ENCODE data around the gene IRS1. TPM values are rescaled to one million over a fixed set of nuclear protein-coding genes. Genes with fewer than 3 reads are reported as not detected.

Gene IRS1
- total RNA-seq, 4 donors from 2014 or later: 18.4 to 40.7 (median 28.1) TPM

DNA sequence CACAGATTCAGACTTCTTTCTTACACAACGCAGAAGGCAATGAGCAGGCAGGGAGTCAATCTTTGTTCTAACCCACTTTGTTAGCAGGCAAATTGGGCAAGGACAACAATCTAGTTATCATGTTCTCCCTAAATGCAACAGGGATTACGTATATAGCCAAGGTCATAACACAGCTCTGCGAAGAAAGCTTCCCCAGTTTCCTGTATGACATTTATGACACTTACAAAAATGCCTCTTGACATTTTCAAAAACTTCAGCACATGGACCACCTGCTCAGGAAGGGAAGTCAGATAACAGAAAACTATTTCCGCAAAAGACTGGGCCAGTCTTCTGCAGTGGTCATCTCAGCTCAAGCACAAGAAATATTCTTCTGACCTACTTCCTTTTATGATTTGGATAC, 106.1 kb downstream of the IRS1 start:
- 84% methylated on average over 4 of the region's 4 CpGs for WGBS
- H3K4me1 ChIP-seq: no peaks in the 10 kb centered on the region
- no peaks in the 10 kb centered on the region for H3K27me3 ChIP-seq
- H3K9me3 ChIP-seq: no peaks in the 10 kb centered on the region
- DNase-seq (ENCODE audit: low spot score in 2 of 2): no peak
- TF ChIP-seq, protein P1, sequence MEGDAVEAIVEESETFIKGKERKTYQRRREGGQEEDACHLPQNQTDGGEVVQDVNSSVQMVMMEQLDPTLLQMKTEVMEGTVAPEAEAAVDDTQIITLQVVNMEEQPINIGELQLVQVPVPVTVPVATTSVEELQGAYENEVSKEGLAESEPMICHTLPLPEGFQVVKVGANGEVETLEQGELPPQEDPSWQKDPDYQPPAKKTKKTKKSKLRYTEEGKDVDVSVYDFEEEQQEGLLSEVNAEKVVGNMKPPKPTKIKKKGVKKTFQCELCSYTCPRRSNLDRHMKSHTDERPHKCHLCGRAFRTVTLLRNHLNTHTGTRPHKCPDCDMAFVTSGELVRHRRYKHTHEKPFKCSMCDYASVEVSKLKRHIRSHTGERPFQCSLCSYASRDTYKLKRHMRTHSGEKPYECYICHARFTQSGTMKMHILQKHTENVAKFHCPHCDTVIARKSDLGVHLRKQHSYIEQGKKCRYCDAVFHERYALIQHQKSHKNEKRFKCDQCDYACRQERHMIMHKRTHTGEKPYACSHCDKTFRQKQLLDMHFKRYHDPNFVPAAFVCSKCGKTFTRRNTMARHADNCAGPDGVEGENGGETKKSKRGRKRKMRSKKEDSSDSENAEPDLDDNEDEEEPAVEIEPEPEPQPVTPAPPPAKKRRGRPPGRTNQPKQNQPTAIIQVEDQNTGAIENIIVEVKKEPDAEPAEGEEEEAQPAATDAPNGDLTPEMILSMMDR (IDR thresholded peaks at IDR 0.05): no peak
- TF ChIP-seq EP300 (IDR thresholded peaks at IDR 0.05): no peak
- no peaks in the 10 kb centered on the region for H3K36me3 ChIP-seq
- H3K27ac ChIP-seq: no peak overlapping the region
- H3K4me3 ChIP-seq: no peak overlapping the region

DNA sequence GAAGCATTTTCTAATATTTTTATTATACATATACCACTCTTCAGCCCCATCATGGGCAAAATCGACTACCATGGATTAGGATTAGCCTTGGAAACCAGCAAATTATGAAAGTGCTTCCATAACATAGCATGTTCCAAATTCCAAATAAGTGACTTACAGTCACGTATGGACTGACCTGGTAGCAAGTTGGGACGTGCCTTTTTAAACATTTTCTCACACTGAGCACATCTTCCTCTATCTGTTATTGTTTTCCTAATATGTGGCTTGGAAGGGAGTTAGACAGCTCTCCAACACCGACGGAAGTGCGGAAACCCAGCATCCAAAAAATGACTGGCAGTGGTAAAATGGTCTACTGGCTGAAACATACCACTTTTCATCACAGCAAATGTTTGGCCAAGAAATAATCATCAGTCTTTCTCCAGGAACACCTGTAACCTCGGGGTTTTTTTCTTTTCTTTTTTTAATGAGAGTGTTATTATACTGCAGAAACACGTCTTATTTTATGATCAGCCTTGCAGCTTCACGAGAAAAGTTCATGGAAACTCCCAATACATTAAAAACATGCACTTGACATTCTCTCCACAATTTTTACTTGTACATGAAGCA, 107.0 kb downstream of the IRS1 start:
- Histone ChIP-seq H3K4me1 (peaks cover under 1% of the 10 kb centered on the region), H3K27me3 (no peaks in the 10 kb centered on the region), H3K27ac (no peak overlapping the region), H3K9me3 (no peaks in the 10 kb centered on the region), H3K36me3 (no peaks in the 10 kb centered on the region), H3K4me3 (no peak overlapping the region)
- DNase-seq (ENCODE audit: low spot score in 2 of 2): no peak
- TF ChIP-seq POLR2AphosphoS5 (IDR thresholded peaks at IDR 0.05) (no peak), EP300 (IDR thresholded peaks at IDR 0.05) (no peak), POLR2A (IDR thresholded peaks at IDR 0.05) (no peak)
- TF ChIP-seq, protein P1 (IDR thresholded peaks at IDR 0.05): no peak
- WGBS: 75% methylated on average over 9 of the region's 9 CpGs

DNA sequence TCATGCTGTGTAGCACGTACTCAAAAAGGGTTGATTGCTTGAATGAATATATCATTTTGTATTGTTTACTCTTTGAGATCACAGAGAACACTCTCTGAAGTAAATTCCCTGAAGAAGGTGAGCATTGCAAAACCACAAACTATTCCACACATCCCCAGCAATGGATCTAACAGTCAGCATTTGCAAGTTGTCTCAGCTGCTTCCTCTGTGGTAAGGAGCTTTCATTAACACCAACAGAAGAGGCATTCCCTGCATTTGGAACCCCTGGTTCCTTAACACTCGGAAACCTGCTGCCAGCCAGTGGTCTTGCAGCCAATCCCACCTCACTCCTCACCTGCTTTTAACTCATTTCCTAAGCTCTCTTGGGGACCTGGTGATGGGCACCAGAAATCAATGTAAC, 108.4 kb downstream of the IRS1 start:
- 53% methylated on average over 2 of the region's 2 CpGs for WGBS
- no peak overlapping the region for H3K27ac ChIP-seq

DNA sequence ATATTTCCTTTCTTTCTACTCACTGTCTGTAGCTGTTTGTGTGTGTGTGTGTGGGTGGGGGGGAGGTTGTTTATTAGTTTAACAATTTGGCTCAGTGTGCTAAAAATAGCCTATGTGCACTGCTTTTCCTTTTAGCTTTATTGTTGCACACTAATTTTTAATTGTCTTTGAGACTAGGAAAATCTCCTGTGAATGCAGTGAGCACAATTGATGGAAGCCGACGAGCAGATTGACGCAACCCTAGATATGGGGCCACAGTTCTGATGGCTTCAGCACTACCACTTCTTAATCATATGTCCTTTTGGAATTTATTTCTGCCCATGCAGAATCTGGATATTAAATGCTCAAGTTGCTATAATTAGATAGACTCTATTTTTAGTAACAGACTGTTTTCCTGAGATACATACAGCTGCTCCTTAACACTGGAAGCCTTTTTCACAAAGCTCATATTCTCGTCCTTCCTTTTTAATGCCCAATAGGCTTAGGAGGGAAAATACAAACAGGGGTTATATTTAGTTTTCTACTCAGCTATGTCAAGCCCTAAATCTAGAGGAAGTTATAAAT, 109.1 kb downstream of the IRS1 start:
- H3K27ac ChIP-seq: no peak overlapping the region
- no peak overlapping the region for H3K4me3 ChIP-seq
- WGBS: 60% methylated on average over 4 of the region's 4 CpGs
- TF ChIP-seq, protein P1 (IDR thresholded peaks at IDR 0.05): no peak
- TF ChIP-seq EP300 (IDR thresholded peaks at IDR 0.05) (no peak), POLR2AphosphoS5 (IDR thresholded peaks at IDR 0.05) (no peak), POLR2A (IDR thresholded peaks at IDR 0.05) (no peak)
- no peaks in the 10 kb centered on the region for H3K36me3 ChIP-seq
- no peak for DNase-seq (ENCODE audit: low spot score in 2 of 2)
- peaks cover 5% of the 10 kb centered on the region for H3K4me1 ChIP-seq
- H3K27me3 ChIP-seq: no peaks in the 10 kb centered on the region
- no peaks in the 10 kb centered on the region for H3K9me3 ChIP-seq

More for the DNA sequence above, 108.4 kb downstream of the IRS1 start:
- no peak overlapping the region for H3K4me3 ChIP-seq
- TF ChIP-seq, protein P1 (IDR thresholded peaks at IDR 0.05): no peak
- no peak for TF ChIP-seq EP300 (IDR thresholded peaks at IDR 0.05)
- no peak for TF ChIP-seq POLR2A (IDR thresholded peaks at IDR 0.05)
- TF ChIP-seq POLR2AphosphoS5 (IDR thresholded peaks at IDR 0.05): no peak
- no peaks in the 10 kb centered on the region for H3K9me3 ChIP-seq
- no peaks in the 10 kb centered on the region for H3K36me3 ChIP-seq
- no peak for DNase-seq (ENCODE audit: low spot score in 2 of 2)
- no peaks in the 10 kb centered on the region for H3K27me3 ChIP-seq
- peaks cover 5% of the 10 kb centered on the region for H3K4me1 ChIP-seq

DNA sequence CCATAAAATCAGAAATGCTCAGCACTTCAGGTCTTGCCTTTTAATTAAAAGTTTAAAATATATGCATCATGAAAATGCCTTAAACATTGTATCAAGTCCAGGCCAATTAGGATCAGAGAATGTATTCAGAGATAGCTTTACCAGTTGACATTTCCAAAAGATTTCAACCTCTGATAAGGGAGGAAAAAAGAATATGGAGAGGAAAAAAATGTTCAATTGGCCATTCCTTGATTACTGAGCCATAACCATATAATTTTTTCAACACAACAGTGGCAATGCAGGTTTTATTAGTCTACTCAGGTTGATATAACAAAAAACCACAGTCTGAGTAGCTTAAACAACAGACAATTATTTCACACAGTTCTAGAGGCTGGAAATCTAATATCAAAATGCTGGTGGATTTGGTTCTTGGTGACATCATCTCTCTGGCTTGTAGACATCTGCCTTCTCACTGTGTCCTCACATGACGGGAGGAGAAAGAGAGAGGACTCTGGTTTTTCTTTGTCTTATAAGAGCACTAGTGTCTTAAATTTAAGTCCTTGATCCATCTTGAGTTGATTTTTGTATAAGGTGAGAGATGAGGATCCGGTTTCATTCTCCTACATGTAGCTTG, 111.9 kb downstream of the IRS1 start:
- no peak overlapping the region for H3K27ac ChIP-seq
- H3K4me1 ChIP-seq: peaks cover 13% of the 10 kb centered on the region
- TF ChIP-seq EP300 (IDR thresholded peaks at IDR 0.05) (no peak), POLR2AphosphoS5 (IDR thresholded peaks at IDR 0.05) (no peak), POLR2A (IDR thresholded peaks at IDR 0.05) (no peak)
- TF ChIP-seq, protein P1 (IDR thresholded peaks at IDR 0.05): no peak
- DNase-seq (ENCODE audit: low spot score in 2 of 2): no peak
- H3K27me3 ChIP-seq: no peaks in the 10 kb centered on the region
- H3K9me3 ChIP-seq: no peaks in the 10 kb centered on the region
- WGBS: 69% methylated on average over 2 of the region's 2 CpGs
- no peak overlapping the region for H3K4me3 ChIP-seq
- no peaks in the 10 kb centered on the region for H3K36me3 ChIP-seq
